SK-N-MC (cell line): ENCODE data around the gene ULK3.

ENCODE experiments used
- EZH2 ChIP-seq: fragments of 200-600 bp; sonication (generic); IDR thresholded peaks from one replicate; pipeline ENCODE4 v1.6.1; 2017; ENCODE audit warnings: antibody characterized with exemption
- POLR2AphosphoS5 ChIP-seq: IDR thresholded peaks from 2 replicates; pipeline ENCODE4 v1.6.1; 2012; ENCODE audit warnings: mild to moderate bottlenecking, low read depth, low read length, borderline replicate concordance

DNA sequence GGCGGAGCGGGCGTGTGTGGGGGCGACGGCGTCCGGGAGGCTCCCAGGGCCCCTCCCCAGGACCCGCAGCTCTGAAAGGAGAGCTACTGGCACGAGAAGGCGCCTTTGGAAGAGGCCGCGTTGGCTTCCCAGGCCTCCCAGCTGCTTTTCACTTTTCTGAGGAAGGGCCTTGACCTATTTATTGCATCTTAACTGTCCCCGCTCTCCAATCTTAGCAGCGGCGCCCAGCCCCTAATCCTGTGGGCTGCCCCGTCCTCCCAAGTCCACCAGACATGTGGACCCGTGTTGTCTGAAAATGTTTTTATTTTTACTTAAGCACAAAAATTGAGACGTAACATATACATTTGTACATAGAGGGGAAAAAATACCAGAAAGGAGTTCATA, 481 bp upstream of the ULK3 start:
- TF ChIP-seq POLR2AphosphoS5 (no peak), EZH2 (no peak)
